Measurements from ENCODE around the gene SMC3. TPM values are rescaled to one million over a fixed set of nuclear protein-coding genes. Genes with fewer than 3 reads are reported as not detected.
"Not testable (repeated sequence)": the region's sequence is repeated elsewhere in the genome, so short reads cannot be mapped to it uniquely, and the experiment has no call there.

Gene SMC3
- total and polyA plus RNA-seq, 12 donors: 11.1 to 23.5 (median 20.0) TPM

- Histone ChIP-seq H3K4me3 (no peak overlapping the region), H3K36me3 (no peaks in the 10 kb centered on the region), H3K27me3 (no peaks in the 10 kb centered on the region), H3K4me1 (peaks cover 0 to 8% (median 0%) of the 10 kb centered on the region in 9 donors), H3K27ac (no peak overlapping the region), H3K9me3 (peaks cover 0 to 4% (median 0%) of the 10 kb centered on the region in 11 donors)
- no peak for DNase-seq
- WGBS, 2 donors: 92 to 97% methylated on average over 7 of the region's 7 CpGs
- peak in 1 of 8 donors; percentile 9 for ATAC-seq
- intact Hi-C loops (cut with DNase I): loop anchor here in 5 of 10 donors (10.0 kb wide), 4 partner anchors 127 to 977 kb away; partner anchors contain the start of gene PDCD4 (in 1 of the 5)
- no peak for TF ChIP-seq CTCF (IDR thresholded peaks at IDR 0.05)
Observed at GRCh38 chr10:110617425-110618229, 50.1 kb downstream of the SMC3 start.

DNA sequence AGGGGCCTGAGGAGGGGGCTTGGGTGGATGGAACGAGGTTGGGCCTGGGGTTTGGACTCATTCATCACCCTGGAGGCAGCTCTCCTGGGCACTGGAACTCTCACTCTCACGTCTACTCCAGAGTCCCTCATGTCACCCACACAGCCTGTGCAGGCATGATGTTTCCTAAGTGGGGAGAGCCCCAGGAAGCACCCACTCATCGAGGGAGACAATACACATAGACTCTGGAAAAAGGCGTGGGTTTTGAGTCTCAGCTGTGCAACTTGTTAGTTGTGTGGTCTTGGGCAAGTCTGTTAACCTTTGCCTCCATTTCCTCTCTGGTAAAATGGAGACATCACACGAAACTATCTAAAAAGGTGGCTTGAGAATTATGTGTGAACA is 50.7 kb downstream of the SMC3 start:
- DNase-seq (no peak), ATAC-seq (peak in 1 of 8 donors; percentile 21)
- Histone ChIP-seq H3K36me3 (no peaks in the 10 kb centered on the region), H3K27me3 (no peaks in the 10 kb centered on the region), H3K9me3 (peaks cover 0 to 4% (median 0%) of the 10 kb centered on the region in 11 donors), H3K4me3 (no peak overlapping the region), H3K27ac (no peak overlapping the region), H3K4me1 (peaks cover 0 to 8% (median 0%) of the 10 kb centered on the region in 9 donors)
- no peak for TF ChIP-seq CTCF (IDR thresholded peaks at IDR 0.05)
- 72 to 75% methylated on average over 5 of the region's 5 CpGs for WGBS, 2 donors
- intact Hi-C loops (cut with DNase I): loop anchor here in 5 of 10 donors (10.0 kb wide), 4 partner anchors 127 to 977 kb away; partner anchors contain the start of gene PDCD4 (in 1 of the 5)

- WGBS, 2 donors: 49% methylated on average over 3 of the region's 3 CpGs
- no peaks in the 10 kb centered on the region for H3K36me3 ChIP-seq
- H3K27me3 ChIP-seq: no peaks in the 10 kb centered on the region
- ATAC-seq (no peak), DNase-seq (no peak)
- intact Hi-C loops (cut with DNase I): loop anchor here in 5 of 10 donors (10.0 kb wide), 4 partner anchors 125 to 975 kb away; partner anchors contain the start of gene PDCD4 (in 1 of the 5)
- peaks cover 0 to 4% (median 0%) of the 10 kb centered on the region in 11 donors for H3K9me3 ChIP-seq
- no peak overlapping the region for H3K27ac ChIP-seq
- no peak overlapping the region for H3K4me3 ChIP-seq
- no peak for TF ChIP-seq CTCF (IDR thresholded peaks at IDR 0.05)
- peaks cover 0 to 6% (median 0%) of the 10 kb centered on the region in 9 donors for H3K4me1 ChIP-seq
Observed at GRCh38 chr10:110619514-110620397, 52.3 kb downstream of the SMC3 start.

- H3K36me3 ChIP-seq: no peaks in the 10 kb centered on the region
- H3K27ac ChIP-seq: no peak overlapping the region
- no peak for TF ChIP-seq CTCF (IDR thresholded peaks at IDR 0.05)
- no peak overlapping the region for H3K4me3 ChIP-seq
- no peaks in the 10 kb centered on the region for H3K4me1 ChIP-seq
- H3K27me3 ChIP-seq: no peaks in the 10 kb centered on the region
- H3K9me3 ChIP-seq: peaks cover 0 to 4% (median 0%) of the 10 kb centered on the region in 11 donors
- 99 to 100% methylated on average over 2 of the region's 2 CpGs for WGBS, 2 donors
- ATAC-seq (no peak), DNase-seq (no peak)
- intact Hi-C loops (cut with DNase I): no loop called here
Observed at GRCh38 chr10:110620398-110620719, 52.9 kb downstream of the SMC3 start.

GRCh38 chr10:110623316-110623715 is 55.8 kb downstream of the SMC3 start:
- H3K36me3 ChIP-seq; H3K27ac ChIP-seq; H3K9me3 ChIP-seq; DNase-seq; intact Hi-C loops (cut with DNase I); H3K27me3 ChIP-seq; H3K4me1 ChIP-seq; H3K4me3 ChIP-seq: not testable (repeated sequence)
- ATAC-seq: peak in 1 of 8 donors; percentile 35
- WGBS, 2 donors: 35 to 55% methylated on average over 4 of the region's 4 CpGs

Data from heart right ventricle (tissue), 16 donors.